OCI-LY3 (cell line): ENCODE measurements around the gene CCDC40.

Experiments
- H2AFZ ChIP-seq: fragments of 200-600, 300-600 bp; shearing (Covaris generic); 2 replicates; pipeline ENCODE4 v1.6.0; 2014; ENCODE audit warnings: antibody characterized with exemption, low read depth, low read length
- H3K27ac ChIP-seq: fragments of 200-600, 300-600 bp; sonication (generic); 2 replicates; pipeline ENCODE4 v1.5.1; 2014; ENCODE audit warnings: mild to moderate bottlenecking, low read length, moderate library complexity, mixed read lengths
- H3K27me3 ChIP-seq: fragments of 200-600, 300-600 bp; sonication (generic); 2 replicates; pipeline ENCODE4 v1.6.1; 2014; ENCODE audit warnings: low read depth, low read length, mixed read lengths
- H3K36me3 ChIP-seq: fragments of 200-600, 300-600 bp; sonication (generic); replicated peaks from 2 replicates; pipeline ENCODE3; 2014; ENCODE audit warnings: low read depth, low read length, mixed read lengths
- H3K4me1 ChIP-seq: fragments of 300-600, 200-600 bp; sonication (generic); 2 replicates; pipeline ENCODE4 v1.6.1; 2014; ENCODE audit warnings: low read length, mixed read lengths
- H3K4me2 ChIP-seq: fragments of 200-600, 300-600 bp; sonication (generic); 2 replicates; pipeline ENCODE4 v1.6.1; 2014; ENCODE audit warnings: low read length, mixed read lengths
- H3K4me3 ChIP-seq: fragments of 300-600, 200-600 bp; sonication (generic); 2 replicates; pipeline ENCODE4 v1.5.1; 2014; ENCODE audit warnings: antibody characterized with exemption, mild to moderate bottlenecking, low read length, moderate library complexity
- H3K79me2 ChIP-seq: fragments of 300-600, 200-600 bp; shearing (Covaris generic); 2 replicates; pipeline ENCODE4 v1.6.1; 2014; ENCODE audit warnings: mild to moderate bottlenecking, low read length, mixed read lengths
- H3K9ac ChIP-seq: fragments of 300-600, 200-600 bp; shearing (Covaris generic); 2 replicates; pipeline ENCODE4 v1.6.0; 2014; ENCODE audit warnings: mild to moderate bottlenecking, low read length, moderate library complexity
- H3K9me3 ChIP-seq: fragments of 200-600, 300-600 bp; shearing (Covaris generic); 2 replicates; pipeline ENCODE4 v1.6.1; 2014; ENCODE audit warnings: low read length, mixed read lengths; ENCODE audit not compliant: insufficient read depth
- H4K20me1 ChIP-seq: fragments of 200-600, 300-600 bp; sonication (generic); 2 replicates; pipeline ENCODE4 v1.6.1; 2016; ENCODE audit warnings: low read length, mixed read lengths; ENCODE audit not compliant: insufficient read depth
- CTCF ChIP-seq: fragments of 200-600, 300-600 bp; sonication (generic); IDR thresholded peaks from 2 replicates; pipeline ENCODE4 v1.5.1; 2014; ENCODE audit warnings: antibody characterized with exemption, low read length, low read depth
- EZH2phosphoT487 ChIP-seq: fragments of 200-600 bp; shearing (Covaris generic); IDR thresholded peaks from 2 replicates; pipeline ENCODE4 v1.6.1; 2018; ENCODE audit warnings: antibody characterized with exemption, mixed run types, low read depth

CCDC40 gene

GRCh38 chr17:80025140-80025539 is 11.3 kb upstream of the CCDC40 start:
- Histone ChIP-seq H3K36me3 (no peaks in the 10 kb centered on the region), H3K4me2 (no peak overlapping the region), H3K4me3 (no peak overlapping the region), H3K9ac (no peak overlapping the region), H3K27ac (no peak overlapping the region), H3K9me3 (no peaks in the 10 kb centered on the region), H3K79me2 (peaks cover 6% of the 10 kb centered on the region), H4K20me1 (no peaks in the 10 kb centered on the region), H3K4me1 (peaks cover 1% of the 10 kb centered on the region), H3K27me3 (no peaks in the 10 kb centered on the region), H2AFZ (no peak overlapping the region)
- TF ChIP-seq CTCF (no peak), EZH2phosphoT487 (no peak)

- Histone ChIP-seq H3K27me3 (no peaks in the 10 kb centered on the region), H3K9me3 (no peaks in the 10 kb centered on the region), H3K4me1 (no peaks in the 10 kb centered on the region), H2AFZ (no peak overlapping the region), H3K36me3 (no peaks in the 10 kb centered on the region), H4K20me1 (no peaks in the 10 kb centered on the region), H3K4me2 (no peak overlapping the region), H3K27ac (no peak overlapping the region), H3K79me2 (peaks cover 6% of the 10 kb centered on the region), H3K4me3 (no peak overlapping the region), H3K9ac (no peak overlapping the region)
- no peak for TF ChIP-seq CTCF
- TF ChIP-seq EZH2phosphoT487 = no peak
These were observed 10.6 kb upstream of the CCDC40 start for GRCh38 chr17:80025796-80026195.

- TF ChIP-seq CTCF (no peak), EZH2phosphoT487 (no peak)
- H3K4me1 ChIP-seq = no peaks in the 10 kb centered on the region
These were observed 9.9 kb upstream of the CCDC40 start for GRCh38 chr17:80026359-80027042.

GRCh38 chr17:80027043-80027435 is 9.4 kb upstream of the CCDC40 start:
- H2AFZ ChIP-seq = no peak overlapping the region
- H3K9me3 ChIP-seq = no peaks in the 10 kb centered on the region
- no peaks in the 10 kb centered on the region for H3K27me3 ChIP-seq
- H3K4me1 ChIP-seq = no peaks in the 10 kb centered on the region
- no peak overlapping the region for H3K4me3 ChIP-seq
- H3K27ac ChIP-seq = no peak overlapping the region
- peaks cover 6% of the 10 kb centered on the region for H3K79me2 ChIP-seq
- TF ChIP-seq EZH2phosphoT487 (no peak), CTCF (no peak)
- H3K4me2 ChIP-seq = no peak overlapping the region
- peaks cover 6% of the 10 kb centered on the region; the same call in 1 of the 2 replicates for H4K20me1 ChIP-seq
- H3K36me3 ChIP-seq = no peaks in the 10 kb centered on the region
- H3K9ac ChIP-seq = no peak overlapping the region

More at GRCh38 chr17:80026359-80027042, 9.9 kb upstream of the CCDC40 start:
- Histone ChIP-seq H3K4me3 (no peak overlapping the region), H3K79me2 (peaks cover 6% of the 10 kb centered on the region), H3K9me3 (no peaks in the 10 kb centered on the region), H3K4me2 (no peak overlapping the region), H2AFZ (no peak overlapping the region), H3K9ac (no peak overlapping the region), H3K27me3 (no peaks in the 10 kb centered on the region), H3K27ac (no peak overlapping the region), H4K20me1 (0 out of 2 replicates have a peak, but pooled peaks cover under 1% of the 10 kb centered on the region), H3K36me3 (no peaks in the 10 kb centered on the region)
